ENCODE measurements around the gene TUBA3E. TPM values are rescaled to one million over a fixed set of nuclear protein-coding genes. Genes with fewer than 3 reads are reported as not detected.
"Not testable (repeated sequence)": the region's sequence is repeated elsewhere in the genome, so short reads cannot be mapped to it uniquely, and the experiment has no call there.

TUBA3E gene
- total and polyA plus RNA-seq, 2 of the 8 experiments (the other 6 are each of a cell fraction or from before 2014, with no cell fraction given) = not detected

- TF ChIP-seq TCF12 (IDR thresholded peaks at IDR 0.05; ENCODE audit: low read depth, low read length) (no peak), ATF3 (IDR thresholded peaks at IDR 0.05; ENCODE audit: insufficient read depth, low read depth, low read length) (no peak), RNF2 (IDR thresholded peaks at IDR 0.05; ENCODE audit: borderline replicate concordance, low read depth, low read length, missing control alignments, poor library complexity, severe bottlenecking) (no peak), TBP (IDR thresholded peaks at IDR 0.05; ENCODE audit: low read depth, low read length) (no peak), CTBP2 (IDR thresholded peaks at IDR 0.05; ENCODE audit: borderline replicate concordance, insufficient read depth, insufficient read length, low read length) (no peak), CBX8 (IDR thresholded peaks at IDR 0.05; ENCODE audit: borderline replicate concordance, low read depth, low read length) (no peak)
Observed at GRCh38 chr2:130231656-130232055, 33.4 kb upstream of the TUBA3E start (continued).

- FAIRE-seq; H3K23ac ChIP-seq (ENCODE audit: insufficient read length); H2AFZ ChIP-seq (ENCODE audit: low read length); DNase-seq (ENCODE audit: low read depth in 1 of 2, low spot score in 2 of 2); H2BK15ac ChIP-seq (ENCODE audit: low read length); H4K5ac ChIP-seq (ENCODE audit: insufficient read length, low read depth, low read length); H3K79me2 ChIP-seq (ENCODE audit: control insufficient read depth in 1 of 2, insufficient read depth in 2 of 2, low read length in 2 of 2); H2BK20ac ChIP-seq (ENCODE audit: low read length); H4K20me1 ChIP-seq (replicated peaks in 1 of 2; ENCODE audit: control insufficient read depth in 1 of 2, insufficient read depth in 2 of 2, low read length in 2 of 2); H2BK12ac ChIP-seq (ENCODE audit: low read depth, low read length); H3K14ac ChIP-seq (ENCODE audit: insufficient read length); H3K4me2 ChIP-seq (ENCODE audit: insufficient read depth in 1 of 2, low read depth in 2 of 2, low read length in 2 of 2); H3K79me1 ChIP-seq (ENCODE audit: low read depth, low read length); H2AK5ac ChIP-seq (ENCODE audit: low read depth, low read length); H3K23me2 ChIP-seq (ENCODE audit: low read depth, low read length); POLR2A ChIA-PET (ENCODE audit: partially characterized antibody); H3K56ac ChIP-seq (replicated peaks; ENCODE audit: insufficient read length, low read depth, low read length); H4K91ac ChIP-seq (replicated peaks; ENCODE audit: insufficient read length, low read length); H3K27me3 ChIP-seq (replicated peaks in 1 of 4; ENCODE audit: control insufficient read depth in 3 of 4, extremely low read depth in 1 of 4, insufficient read depth in 3 of 4, low read length in 3 of 4); H2BK5ac ChIP-seq (ENCODE audit: low read depth, low read length); H3K4me3 ChIP-seq (ENCODE audit: extremely low read depth in 1 of 4, insufficient read depth in 2 of 4, low read depth in 3 of 4, low read length in 4 of 4); H3K9ac ChIP-seq (replicated peaks in 1 of 4; ENCODE audit: extremely low read depth in 1 of 4, low read depth in 3 of 4, low read length in 3 of 4); H3K4ac ChIP-seq (replicated peaks; ENCODE audit: insufficient read length, low read depth, low read length); H3K27ac ChIP-seq (ENCODE audit: low read depth, low read length); H3K9me3 ChIP-seq (ENCODE audit: insufficient read depth in 2 of 2, low read depth in 1 of 2, low read length in 1 of 2); H3K18ac ChIP-seq (ENCODE audit: extremely low read depth, low read length); H3K4me1 ChIP-seq (replicated peaks in 1 of 4; ENCODE audit: control insufficient read depth in 3 of 4, insufficient read depth in 4 of 4, low read length in 3 of 4); H2BK120ac ChIP-seq (replicated peaks; ENCODE audit: low read depth, low read length); H4K8ac ChIP-seq (ENCODE audit: extremely low read depth, insufficient read depth, low read length); H3K36me3 ChIP-seq (ENCODE audit: control insufficient read depth in 2 of 4, insufficient read depth in 4 of 4, low read length in 3 of 4): not testable (repeated sequence)
- whole genome bisulfite sequencing, 2 experiments (ENCODE audit: extremely low coverage in 1 of 2, insufficient coverage in 1 of 2, insufficient read length in 1 of 2, insufficient replicate concordance in 2 of 2, low coverage in 1 of 2, low lambda C conversion rate in 2 of 2, missing lambda C conversion rate in 1 of 2) = 98% methylated on average over 12 of the region's 15 CpGs; no CpG with 5 or more reads in 1 of the 2 experiments
- CTCF ChIA-PET (ENCODE audit: partially characterized antibody) = interaction anchor here (0.6 kb wide), 1 partner anchor 1088 kb away, joined by 3 read pairs; no protein-coding TSS in a partner anchor
Observed at GRCh38 chr2:130230907-130231306, 32.7 kb upstream of the TUBA3E start.

All from H1 (cell line).